Stimulated activated CD4-positive, alpha-beta T cell treated with anti-CD3 and anti-CD28 coated beads, Interleukin-4, amount 100 ng/mL, for 48 hours (primary cell): ENCODE measurements around the gene ZNF343.
"Not testable (repeated sequence)": the region's sequence is repeated elsewhere in the genome, so short reads cannot be mapped to it uniquely, and the experiment has no call there.

Experiments used
- DNase-seq, 2 donors: peaks; one replicate each; pipeline ENCODE4 v3.0.0-alpha.2; 2020; ENCODE audit warnings: low read depth in 2 of 2

The ZNF343 gene

GRCh38 chr20:2521369-2522305 lies 12.9 kb upstream of the ZNF343 start:
- peak; percentile 37 to 55 for DNase-seq

GRCh38 chr20:2520617-2521016 lies 11.9 kb upstream of the ZNF343 start:
- DNase-seq = no peak

- DNase-seq = no peak
These were observed 10.5 kb upstream of the ZNF343 start for GRCh38 chr20:2519115-2519809.

GRCh38 chr20:2518558-2518957 lies 9.8 kb upstream of the ZNF343 start:
- no peak for DNase-seq

- no peak for DNase-seq
These were observed 9.4 kb upstream of the ZNF343 start for GRCh38 chr20:2518096-2518495.

- no peak for DNase-seq
These were observed 7.7 kb upstream of the ZNF343 start for GRCh38 chr20:2516399-2516798.

GRCh38 chr20:2515203-2515602 lies 6.5 kb upstream of the ZNF343 start:
- DNase-seq = no peak

- DNase-seq = no peak
These were observed 1.1 kb upstream of the ZNF343 start for GRCh38 chr20:2509794-2510193.

GRCh38 chr20:2509468-2509781 lies 710 bp upstream of the ZNF343 start:
- DNase-seq = no peak

- no peak for DNase-seq
These were observed 662 bp downstream of the ZNF343 start for GRCh38 chr20:2507875-2508630.

GRCh38 chr20:2507464-2507863 lies 1.3 kb downstream of the ZNF343 start:
- DNase-seq = no peak

GRCh38 chr20:2506426-2506825 lies 2.3 kb downstream of the ZNF343 start:
- not testable (repeated sequence) for DNase-seq

GRCh38 chr20:2504803-2505202 lies 3.9 kb downstream of the ZNF343 start:
- not testable (repeated sequence) for DNase-seq

- not testable (repeated sequence) for DNase-seq
These were observed 5.8 kb downstream of the ZNF343 start for GRCh38 chr20:2502808-2503384.

GRCh38 chr20:2485661-2486060 lies 23.1 kb downstream of the ZNF343 start:
- no peak for DNase-seq

- DNase-seq = no peak
These were observed 23.6 kb downstream of the ZNF343 start for GRCh38 chr20:2485080-2485479.

GRCh38 chr20:2483504-2483903 lies 25.2 kb downstream of the ZNF343 start:
- DNase-seq = no peak

- no peak for DNase-seq
These were observed 28.3 kb downstream of the ZNF343 start for GRCh38 chr20:2480381-2480780.

GRCh38 chr20:2476742-2477615 lies 31.7 kb downstream of the ZNF343 start:
- no peak for DNase-seq

GRCh38 chr20:2475850-2476741 lies 32.6 kb downstream of the ZNF343 start:
- no peak for DNase-seq
